T-helper 1 cell treated with Interleukin-12 subunit alpha and Interleukin-12 subunit beta and Interleukin-4 antibody, amounts not matched to agents 30 μg/mL and 1 μg/mL, for 36 hours (primary cell): Measurements from ENCODE around the gene MACIR.
"Not testable (repeated sequence)": the region's sequence is repeated elsewhere in the genome, so short reads cannot be mapped to it uniquely, and the experiment has no call there.

Experiments
- H3K27ac Mint-ChIP-seq: one replicate; pipeline ENCODE4 v1.8.0; 2021; ENCODE audit warnings: mild to moderate bottlenecking, mixed read lengths
- H3K27me3 Mint-ChIP-seq: one replicate; pipeline ENCODE4 v1.8.0; 2021; ENCODE audit warnings: low read depth, mixed read lengths
- H3K36me3 Mint-ChIP-seq: one replicate; pipeline ENCODE4 v1.8.0; 2021; ENCODE audit warnings: low read depth, mixed read lengths
- H3K4me1 Mint-ChIP-seq: one replicate; pipeline ENCODE4 v1.8.0; 2021; ENCODE audit warnings: low read depth, mixed read lengths
- H3K4me3 Mint-ChIP-seq: one replicate; pipeline ENCODE4 v1.8.0; 2021; ENCODE audit warnings: mild to moderate bottlenecking, moderate library complexity, mixed read lengths
- H3K9me3 Mint-ChIP-seq: one replicate; pipeline ENCODE4 v1.8.0; 2021; ENCODE audit warnings: mixed read lengths

The MACIR gene, protein sequence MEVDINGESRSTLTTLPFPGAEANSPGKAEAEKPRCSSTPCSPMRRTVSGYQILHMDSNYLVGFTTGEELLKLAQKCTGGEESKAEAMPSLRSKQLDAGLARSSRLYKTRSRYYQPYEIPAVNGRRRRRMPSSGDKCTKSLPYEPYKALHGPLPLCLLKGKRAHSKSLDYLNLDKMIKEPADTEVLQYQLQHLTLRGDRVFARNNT

DNA sequence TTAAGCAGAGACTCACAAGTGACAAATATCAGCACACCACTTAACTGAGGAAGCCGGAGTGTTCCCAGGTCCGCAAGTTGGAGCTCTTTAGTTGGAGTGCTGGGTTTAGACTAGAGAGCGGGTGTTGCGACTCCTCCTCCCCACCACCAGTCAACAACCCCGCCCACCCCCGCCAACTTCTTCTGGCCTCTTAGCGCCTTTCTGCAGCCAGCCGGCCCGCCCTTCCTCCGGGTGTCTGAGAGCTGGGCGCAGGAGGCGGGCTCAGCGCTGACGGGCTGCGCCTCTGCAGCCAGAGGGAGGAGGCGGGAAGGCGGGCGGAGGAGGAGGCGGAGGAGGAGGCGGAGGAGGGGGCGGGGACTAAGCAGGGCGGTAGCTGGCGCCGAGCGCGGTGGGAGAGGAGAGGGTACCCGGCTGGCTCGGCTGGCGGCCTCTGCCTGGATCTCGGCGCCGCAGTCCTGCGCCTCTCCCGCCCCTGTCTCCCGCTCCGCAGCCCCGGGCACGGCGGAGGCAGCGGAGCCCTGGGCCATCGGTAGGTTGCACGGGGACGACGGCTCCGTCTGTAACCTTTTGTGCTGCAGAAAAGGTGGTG lies at the start of gene MACIR:
Gene MACIR, plus strand, starts transcription at position 396 of the 589 bp plus-strand sequence. CDS start 17,157 bp downstream, outside the sequence.
- H3K27ac Mint-ChIP-seq = peak within 1 kb of the TSS; percentile 78
- peak within 1 kb of the TSS; percentile 94 for H3K4me3 Mint-ChIP-seq
- no peaks in the 10 kb centered on the region for H3K36me3 Mint-ChIP-seq
- H3K9me3 Mint-ChIP-seq = no peaks in the 10 kb centered on the region
- peaks cover 25% of the 10 kb centered on the region for H3K4me1 Mint-ChIP-seq
- H3K27me3 Mint-ChIP-seq = peaks cover 29% of the 10 kb centered on the region

DNA sequence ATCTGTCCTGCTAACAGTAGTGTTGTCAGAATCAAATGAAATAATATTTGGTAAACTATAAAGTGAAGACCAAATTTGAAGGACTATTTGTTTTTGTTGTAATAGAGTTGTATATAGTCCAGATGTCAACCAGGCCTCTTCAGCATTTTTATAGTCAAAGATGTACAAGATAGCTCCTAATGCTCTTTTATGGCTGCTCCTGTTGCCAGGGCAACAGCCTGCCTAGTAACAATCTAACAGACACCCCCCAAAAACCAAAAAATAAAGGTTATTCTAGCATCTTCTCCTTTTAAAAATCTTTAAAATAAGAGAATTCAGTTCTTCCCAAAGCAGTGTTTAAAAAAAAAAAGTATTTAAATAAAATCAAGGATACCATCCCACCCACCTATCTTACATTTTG lies 49.5 kb upstream of the MACIR start:
- H3K4me1 Mint-ChIP-seq = peaks cover 17% of the 10 kb centered on the region
- H3K4me3 Mint-ChIP-seq = no peak overlapping the region
- no peaks in the 10 kb centered on the region for H3K27me3 Mint-ChIP-seq
- no peak overlapping the region for H3K27ac Mint-ChIP-seq
- H3K9me3 Mint-ChIP-seq = no peaks in the 10 kb centered on the region
- peaks cover 26% of the 10 kb centered on the region for H3K36me3 Mint-ChIP-seq

DNA sequence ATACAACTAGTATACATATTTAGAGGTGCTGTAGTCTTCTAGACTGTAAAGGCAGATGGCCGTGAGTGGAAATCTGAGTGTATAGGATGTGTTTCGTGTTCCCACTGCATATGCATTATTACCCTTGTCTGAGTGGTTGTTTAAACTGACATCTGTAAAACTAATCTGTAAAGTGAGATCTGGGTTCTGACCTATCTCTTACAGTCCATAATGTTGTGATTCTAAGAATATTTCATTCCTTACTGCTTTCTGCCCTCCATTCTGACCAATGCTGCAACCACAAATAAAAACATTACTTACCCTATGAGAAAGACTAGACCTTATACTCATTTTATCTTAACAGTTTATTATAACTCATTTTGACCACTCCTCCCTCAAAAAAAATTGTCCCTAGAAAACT lies 47.6 kb upstream of the MACIR start:
- Mint-ChIP-seq H3K36me3 (peaks cover 15% of the 10 kb centered on the region), H3K27me3 (no peaks in the 10 kb centered on the region), H3K4me1 (peaks cover 17% of the 10 kb centered on the region), H3K9me3 (no peaks in the 10 kb centered on the region), H3K4me3 (no peak overlapping the region), H3K27ac (no peak overlapping the region)

DNA sequence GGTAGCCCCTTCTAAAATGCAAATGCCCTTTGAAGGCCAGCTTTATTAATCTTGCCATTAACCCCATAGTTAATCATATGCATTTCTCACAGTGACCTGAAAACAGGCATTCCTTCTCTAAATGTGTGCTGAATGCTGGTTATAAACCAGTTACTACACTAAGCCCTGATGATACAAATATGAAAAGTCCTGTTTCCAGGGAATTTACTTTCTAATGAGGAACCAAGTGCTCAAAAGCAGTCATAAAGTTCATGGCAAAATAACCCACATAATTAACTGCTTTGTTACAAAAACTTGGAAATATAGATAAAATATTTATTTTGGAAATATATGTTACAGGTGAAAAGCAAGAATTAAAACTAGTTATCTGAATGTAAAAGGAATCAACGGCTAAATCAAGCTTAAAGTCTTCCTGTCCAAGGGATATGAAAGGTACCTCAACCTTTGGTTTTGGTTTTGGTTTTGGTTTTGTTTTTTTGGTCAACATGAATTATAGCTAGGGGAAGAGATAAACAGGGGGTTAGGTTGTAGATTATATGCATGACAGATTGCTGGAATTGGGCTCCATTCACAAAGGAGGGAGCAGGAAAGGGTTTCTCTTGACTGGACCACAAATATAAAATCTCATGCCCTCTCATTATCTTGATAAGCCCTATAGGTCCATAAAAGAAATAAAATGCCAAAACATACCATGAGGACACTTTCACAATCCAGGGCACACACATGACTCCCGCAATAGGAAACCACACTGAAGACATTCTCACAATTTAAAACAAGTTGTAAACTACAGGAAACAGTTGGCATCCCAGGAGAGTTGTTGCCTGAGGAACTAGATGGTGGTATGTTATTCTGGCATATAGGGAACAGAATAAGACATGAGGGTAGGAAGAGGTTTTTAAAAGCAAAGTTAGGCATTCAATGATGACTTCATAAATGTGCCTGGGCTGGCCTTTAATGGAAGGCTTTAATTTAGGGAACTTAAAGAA lies 46.7 kb upstream of the MACIR start:
- Mint-ChIP-seq H3K4me3 (peak overlapping the region; percentile 52), H3K27ac (peak overlapping the region; percentile 55), H3K36me3 (peaks cover 10% of the 10 kb centered on the region), H3K9me3 (no peaks in the 10 kb centered on the region), H3K27me3 (no peaks in the 10 kb centered on the region), H3K4me1 (peaks cover 20% of the 10 kb centered on the region)

DNA sequence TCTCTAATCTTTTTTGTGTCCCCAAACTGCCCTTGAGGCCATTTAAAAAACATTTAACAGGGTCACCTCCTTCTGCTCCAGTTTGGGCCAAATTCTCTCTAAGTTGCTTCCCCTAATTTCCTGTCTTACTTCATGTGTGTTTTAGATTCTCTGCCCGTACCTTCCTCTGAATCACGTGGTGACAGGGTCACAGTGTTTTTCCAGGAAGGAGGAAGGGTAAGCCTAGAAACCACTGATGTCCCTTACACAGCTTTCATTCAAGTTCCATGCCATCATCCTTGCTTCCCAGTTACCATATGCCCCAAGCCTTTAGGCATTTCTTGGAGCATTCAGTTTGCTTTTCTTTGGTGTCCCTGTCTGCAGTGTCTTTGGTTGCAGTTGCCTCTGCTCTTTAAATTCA lies 42.4 kb upstream of the MACIR start:
- peaks cover 5% of the 10 kb centered on the region for H3K9me3 Mint-ChIP-seq
- H3K27ac Mint-ChIP-seq = no peak overlapping the region
- peaks cover 10% of the 10 kb centered on the region for H3K4me1 Mint-ChIP-seq
- H3K36me3 Mint-ChIP-seq = peaks cover 7% of the 10 kb centered on the region
- H3K27me3 Mint-ChIP-seq = no peaks in the 10 kb centered on the region
- H3K4me3 Mint-ChIP-seq = no peak overlapping the region

DNA sequence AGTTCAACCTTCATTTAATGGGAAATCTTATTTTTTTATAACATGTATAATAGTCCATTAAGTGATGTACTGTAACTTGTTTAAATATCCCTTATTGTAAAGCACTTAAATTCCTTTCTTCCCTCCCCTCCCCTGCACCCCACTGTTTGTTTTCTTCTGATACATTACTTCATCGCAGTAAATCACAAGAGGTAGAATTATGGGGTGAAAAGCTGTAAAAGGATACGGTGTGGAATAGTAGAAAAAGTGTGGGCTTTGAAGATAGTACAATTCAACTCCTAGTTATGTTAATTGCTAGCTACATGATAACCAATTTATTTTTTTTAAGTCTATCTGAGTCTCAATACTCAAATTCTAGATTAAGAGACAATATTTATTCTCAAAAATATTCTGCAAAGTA lies 41.9 kb upstream of the MACIR start:
- Mint-ChIP-seq H3K36me3 (peaks cover 7% of the 10 kb centered on the region), H3K9me3 (peaks cover 5% of the 10 kb centered on the region), H3K27me3 (no peaks in the 10 kb centered on the region), H3K27ac (no peak overlapping the region), H3K4me1 (peaks cover 10% of the 10 kb centered on the region), H3K4me3 (no peak overlapping the region)

DNA sequence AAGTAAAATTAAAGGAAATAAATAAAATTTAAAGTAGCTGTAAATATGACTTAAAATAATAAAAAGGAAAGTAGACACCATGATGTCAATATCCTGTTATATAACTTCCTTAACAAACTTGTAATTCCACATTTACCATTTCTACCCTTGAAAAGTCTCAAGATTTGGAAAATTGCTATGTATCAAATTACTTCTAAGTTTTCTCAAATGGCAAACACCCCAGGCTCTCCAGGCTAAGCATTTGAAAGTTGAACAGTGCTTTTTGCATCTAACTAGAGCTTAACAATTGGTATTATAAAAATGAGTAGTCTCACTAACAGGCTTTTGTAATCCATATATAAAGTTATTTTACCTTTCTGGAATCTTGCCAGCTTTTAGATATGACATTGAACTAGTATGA lies 41.5 kb upstream of the MACIR start:
- peaks cover 7% of the 10 kb centered on the region for H3K36me3 Mint-ChIP-seq
- peaks cover 6% of the 10 kb centered on the region for H3K4me1 Mint-ChIP-seq
- H3K27ac Mint-ChIP-seq = no peak overlapping the region
- H3K9me3 Mint-ChIP-seq = peaks cover 5% of the 10 kb centered on the region
- H3K4me3 Mint-ChIP-seq = no peak overlapping the region
- H3K27me3 Mint-ChIP-seq = no peaks in the 10 kb centered on the region

DNA sequence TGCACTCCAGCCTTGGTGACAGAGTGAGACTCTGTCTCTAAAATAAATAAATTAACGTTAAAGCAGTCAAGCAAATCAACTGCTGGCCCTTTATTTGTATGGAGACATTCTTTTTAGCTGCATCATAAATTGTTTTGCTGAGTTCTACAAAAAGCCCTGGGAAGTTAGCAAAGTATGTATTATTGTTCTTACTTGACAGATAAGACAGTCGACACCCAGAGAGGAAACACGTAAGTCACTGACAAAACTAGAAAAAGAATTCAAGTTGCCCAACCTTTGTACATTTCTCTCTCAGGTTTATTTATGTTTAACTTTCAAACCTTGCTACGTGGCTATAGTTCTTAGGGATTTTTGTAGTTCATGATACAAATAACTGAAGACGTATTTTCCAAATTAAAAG lies 40.4 kb upstream of the MACIR start:
- Mint-ChIP-seq H3K4me1 (peaks cover 3% of the 10 kb centered on the region), H3K9me3 (peaks cover 5% of the 10 kb centered on the region), H3K27me3 (no peaks in the 10 kb centered on the region), H3K36me3 (peaks cover 5% of the 10 kb centered on the region), H3K27ac (no peak overlapping the region), H3K4me3 (no peak overlapping the region)

DNA sequence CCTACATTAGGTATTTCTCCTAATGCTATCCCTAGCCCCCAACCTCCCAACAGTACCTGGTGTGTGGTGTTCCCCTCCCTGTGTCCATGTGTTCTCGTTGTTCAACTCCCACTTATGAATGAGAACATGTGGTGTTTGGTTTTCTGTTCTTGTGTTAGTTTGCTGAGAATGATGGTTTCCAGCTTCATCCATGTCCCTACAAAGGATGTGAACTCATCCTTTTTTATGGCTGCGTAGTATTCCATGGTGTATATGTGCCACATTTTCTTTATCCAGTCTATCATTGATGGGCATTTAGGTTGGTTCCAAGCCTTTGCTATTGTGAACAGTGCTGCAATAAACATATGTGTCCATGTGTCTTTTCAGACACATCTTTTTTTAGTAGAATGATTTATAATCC lies 39.5 kb upstream of the MACIR start:
- H3K4me1 Mint-ChIP-seq, H3K9me3 Mint-ChIP-seq, H3K27ac Mint-ChIP-seq, H3K36me3 Mint-ChIP-seq, H3K27me3 Mint-ChIP-seq, H3K4me3 Mint-ChIP-seq: not testable (repeated sequence)

DNA sequence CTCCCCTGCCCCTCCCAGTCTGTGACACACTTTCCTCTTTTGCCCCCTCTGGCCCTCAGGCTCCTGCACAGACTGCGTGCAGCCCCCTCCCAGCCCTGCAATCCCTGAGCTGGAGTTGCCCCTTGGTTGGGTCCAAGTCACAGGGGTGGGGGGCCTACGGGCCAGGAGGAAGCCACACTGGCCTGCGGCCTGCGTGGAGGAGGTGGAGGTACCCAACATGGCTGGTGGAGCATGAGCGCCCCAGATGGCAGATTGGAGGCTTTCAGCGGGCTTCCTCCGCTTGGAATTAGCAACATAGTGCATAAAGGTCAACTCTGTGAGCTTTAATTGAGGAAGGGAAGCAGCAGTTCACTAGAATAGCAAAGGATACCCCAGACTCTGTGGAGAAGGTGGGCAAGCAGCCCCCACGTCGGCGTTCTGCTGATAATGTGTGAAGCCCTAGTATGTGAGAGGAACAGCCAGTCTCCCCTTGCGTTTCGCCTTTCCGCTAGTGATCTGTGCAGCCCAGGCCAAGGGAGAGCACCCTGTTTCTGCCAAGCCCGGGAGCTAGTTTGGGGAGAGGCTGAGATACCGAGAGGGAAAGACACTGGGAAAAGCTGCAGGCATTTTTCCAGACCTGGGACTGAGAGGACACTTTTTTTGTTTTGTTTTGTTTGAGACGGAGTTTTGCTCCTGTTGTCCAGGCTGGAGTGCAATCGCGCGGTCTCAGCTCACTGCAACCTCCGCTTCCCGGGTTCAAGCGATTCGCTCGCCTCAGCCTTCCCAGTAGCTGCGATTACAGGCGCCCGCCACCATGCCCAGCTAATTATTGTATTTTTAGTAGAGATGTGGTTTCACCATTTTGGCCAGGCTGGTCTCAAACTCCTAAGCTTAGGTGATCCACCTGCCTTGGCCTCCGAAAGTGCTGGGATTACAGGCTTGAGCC lies 35.3 kb upstream of the MACIR start:
- H3K4me1 Mint-ChIP-seq = peaks cover 4% of the 10 kb centered on the region
- H3K36me3 Mint-ChIP-seq = peaks cover 5% of the 10 kb centered on the region
- peaks cover 27% of the 10 kb centered on the region for H3K27me3 Mint-ChIP-seq
- peaks cover 5% of the 10 kb centered on the region for H3K9me3 Mint-ChIP-seq
- no peak overlapping the region for H3K4me3 Mint-ChIP-seq
- no peak overlapping the region for H3K27ac Mint-ChIP-seq

DNA sequence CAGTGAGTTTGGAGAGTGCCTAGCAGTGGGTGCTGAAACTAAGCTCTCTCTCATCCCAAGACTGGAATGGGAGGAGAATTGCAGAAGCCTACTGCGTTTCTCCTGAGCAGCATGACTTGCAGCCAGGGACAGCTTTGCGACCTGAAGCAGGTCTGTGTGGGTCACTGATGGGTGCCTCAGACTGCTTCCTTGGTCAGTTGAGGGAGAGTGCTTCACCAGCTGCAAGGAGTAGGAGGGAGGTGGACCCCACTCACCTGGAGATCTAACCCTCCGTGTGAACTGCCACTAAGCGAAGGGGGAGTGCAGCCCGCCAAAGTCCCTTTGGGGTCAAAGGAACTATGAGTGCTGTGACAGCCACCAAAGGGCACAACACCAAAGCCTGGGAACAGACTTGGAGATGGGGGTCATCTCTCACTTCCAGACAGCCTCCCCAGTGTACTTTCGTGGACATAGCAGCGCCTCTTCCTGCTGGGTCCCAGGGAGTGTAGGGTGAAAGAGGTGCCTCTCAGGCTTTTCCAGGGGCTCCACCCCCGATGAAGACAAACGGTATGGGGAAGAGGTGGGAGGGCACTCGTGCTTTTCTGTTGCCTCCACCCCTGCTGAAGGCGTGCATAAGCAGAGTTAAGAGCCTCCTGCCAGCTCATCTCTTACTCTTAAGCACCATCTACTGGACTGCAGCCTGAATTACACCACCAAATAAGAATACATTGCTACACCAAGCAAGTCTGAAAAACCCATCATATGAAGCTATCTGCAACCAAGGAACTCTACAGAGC lies 34.3 kb upstream of the MACIR start:
- Mint-ChIP-seq H3K36me3 (peaks cover 2% of the 10 kb centered on the region), H3K27me3 (peaks cover 37% of the 10 kb centered on the region), H3K4me3 (no peak overlapping the region), H3K4me1 (peaks cover 4% of the 10 kb centered on the region), H3K27ac (no peak overlapping the region), H3K9me3 (peaks cover 5% of the 10 kb centered on the region)

DNA sequence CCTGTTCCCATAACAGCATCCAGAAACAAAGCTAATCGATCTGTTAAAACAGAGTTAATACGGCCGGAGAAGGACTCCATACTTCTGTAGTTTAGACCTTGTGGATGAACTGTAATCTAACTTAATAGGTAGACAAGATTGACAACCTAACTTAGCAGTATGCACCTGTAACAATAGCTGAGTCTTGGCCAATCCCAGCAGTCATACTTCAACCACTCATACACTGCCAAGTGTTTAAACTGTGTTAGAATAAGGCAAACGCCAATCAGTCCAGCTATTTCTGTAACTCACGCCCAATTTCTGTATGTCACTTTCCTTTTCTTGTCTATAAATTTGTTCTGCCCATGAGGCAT lies 33.7 kb upstream of the MACIR start:
- Mint-ChIP-seq H3K36me3 (no peaks in the 10 kb centered on the region), H3K27me3 (peaks cover 40% of the 10 kb centered on the region), H3K4me3 (no peak overlapping the region), H3K4me1 (peaks cover 4% of the 10 kb centered on the region), H3K9me3 (peaks cover under 1% of the 10 kb centered on the region), H3K27ac (no peak overlapping the region)

DNA sequence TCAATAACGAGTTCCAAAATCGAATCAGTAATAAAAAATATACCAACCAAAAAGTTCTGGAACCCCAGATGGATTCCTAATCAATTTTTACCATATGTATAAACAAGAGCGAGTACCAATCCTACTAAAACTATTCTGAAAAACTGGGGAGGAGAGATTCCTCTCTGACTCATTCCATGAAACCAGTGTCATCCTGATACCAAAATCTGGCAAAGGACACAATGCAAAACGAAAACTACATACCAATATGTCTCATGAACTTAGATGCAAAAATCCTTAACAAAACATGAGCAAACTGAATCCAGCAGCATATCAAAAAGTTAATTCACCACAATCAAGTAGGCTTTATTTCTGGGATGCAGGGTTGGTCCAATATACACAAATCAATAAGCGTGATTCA lies 30.5 kb upstream of the MACIR start:
- H3K4me3 Mint-ChIP-seq = no peak overlapping the region
- H3K36me3 Mint-ChIP-seq = no peaks in the 10 kb centered on the region
- peaks cover 48% of the 10 kb centered on the region for H3K27me3 Mint-ChIP-seq
- H3K27ac Mint-ChIP-seq = no peak overlapping the region
- H3K9me3 Mint-ChIP-seq = no peaks in the 10 kb centered on the region
- H3K4me1 Mint-ChIP-seq = peaks cover 4% of the 10 kb centered on the region
